H54 (cell line): ENCODE results near the gene PHKA1.
"Not testable (repeated sequence)": the region's sequence is repeated elsewhere in the genome, so short reads cannot be mapped to it uniquely, and the experiment has no call there.

Experiments used
- DNase-seq: peaks from one replicate; pipeline ENCODE4 v3.0.0; 2011; ENCODE audit warnings: low spot score, mixed read lengths; ENCODE audit not compliant: insufficient read length
- FAIRE-seq: peaks from 3 replicates; lab custom pipeline; 2011; peaks lifted over from hg19 to GRCh38; lab: Jason Lieb, UNC
- POLR2A ChIP-seq: IDR thresholded peaks from 2 replicates; pipeline ENCODE4 v1.6.1; 2011; ENCODE audit warnings: low read depth, mild to moderate bottlenecking, low read length

PHKA1 gene

DNA sequence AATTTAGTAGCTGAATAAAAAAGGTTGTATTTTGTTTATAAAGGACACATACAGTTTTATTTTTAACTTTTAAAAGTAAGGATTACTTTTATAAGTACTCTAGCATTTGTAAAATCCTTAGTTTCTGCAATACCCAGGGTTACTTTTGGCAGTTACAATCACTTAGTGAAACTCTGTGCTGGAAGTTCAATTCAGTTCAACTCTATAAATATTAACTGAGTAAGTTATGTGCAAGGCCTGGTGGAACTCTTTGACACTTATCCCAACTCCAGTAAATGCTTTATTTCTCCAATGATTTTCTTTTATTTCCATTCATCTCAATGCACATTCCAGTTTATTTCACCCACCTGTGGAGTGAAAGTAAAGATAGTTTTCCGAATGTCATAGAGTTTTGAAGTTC, 78.2 kb downstream of the PHKA1 start:
- no peak for TF ChIP-seq POLR2A
- DNase-seq, result no peak
- no peak for FAIRE-seq

DNA sequence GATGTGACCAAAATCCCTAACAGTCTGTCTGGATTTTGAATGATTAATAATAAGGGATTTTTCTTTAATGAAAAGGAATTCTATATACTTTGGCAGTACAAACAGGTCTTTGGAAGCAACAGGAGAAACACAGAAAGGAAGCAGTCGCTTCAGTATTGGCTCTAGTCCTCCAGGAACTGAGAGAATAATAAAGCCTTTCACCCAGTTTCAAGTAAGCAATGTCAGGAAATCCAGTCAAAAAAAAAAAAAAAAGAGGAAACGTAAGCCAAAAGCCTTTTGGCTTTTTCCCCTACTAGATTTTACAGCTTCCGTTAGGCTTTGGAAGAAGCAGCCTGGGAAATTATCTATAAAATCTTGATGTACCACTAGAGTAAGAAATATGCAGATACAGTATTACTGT, 79.8 kb downstream of the PHKA1 start:
- DNase-seq, result no peak
- FAIRE-seq, result no peak
- TF ChIP-seq POLR2A, result no peak

DNA sequence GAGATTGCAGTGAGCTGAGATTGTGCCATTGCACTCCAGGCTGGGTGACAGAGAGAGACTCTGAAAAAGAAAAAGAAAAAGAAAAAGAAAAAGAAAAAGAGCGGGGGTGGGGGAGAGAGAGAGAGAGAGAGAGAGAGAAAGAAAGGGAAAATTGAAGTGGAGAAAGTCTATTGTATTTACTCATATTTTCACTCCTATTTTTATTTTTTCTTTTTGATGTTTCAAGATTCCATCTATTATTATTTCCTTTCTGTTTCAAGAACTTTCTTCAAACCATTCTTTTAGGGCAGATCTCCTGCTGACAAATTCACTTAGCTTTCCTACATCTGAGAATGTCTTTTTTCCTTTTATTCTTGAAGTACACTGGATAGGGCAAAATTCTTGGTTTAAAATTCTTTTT, 83.9 kb downstream of the PHKA1 start:
- FAIRE-seq (no peak), DNase-seq (no peak)

DNA sequence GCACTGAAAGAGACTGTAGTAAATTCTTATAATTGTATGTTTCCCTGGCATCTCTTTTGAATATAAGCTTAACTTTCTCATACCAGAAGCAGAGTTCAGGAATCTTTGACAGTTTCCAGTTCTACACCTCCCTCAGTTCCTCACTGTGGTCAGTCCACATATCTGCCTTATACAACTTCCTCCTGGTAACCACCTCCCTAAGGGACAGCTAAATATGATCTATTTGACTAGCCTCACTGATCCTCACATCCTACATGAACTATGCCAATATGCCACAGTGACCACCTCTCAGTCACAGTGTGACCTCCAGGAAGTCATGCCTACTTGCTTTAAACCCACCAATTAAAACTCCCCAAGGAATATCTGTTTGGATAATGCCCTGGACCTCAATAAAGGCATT, 89.9 kb downstream of the PHKA1 start:
- TF ChIP-seq POLR2A, result no peak
- no peak for DNase-seq
- no peak for FAIRE-seq

More for the DNA sequence above, 83.9 kb downstream of the PHKA1 start:
- no peak for TF ChIP-seq POLR2A

DNA sequence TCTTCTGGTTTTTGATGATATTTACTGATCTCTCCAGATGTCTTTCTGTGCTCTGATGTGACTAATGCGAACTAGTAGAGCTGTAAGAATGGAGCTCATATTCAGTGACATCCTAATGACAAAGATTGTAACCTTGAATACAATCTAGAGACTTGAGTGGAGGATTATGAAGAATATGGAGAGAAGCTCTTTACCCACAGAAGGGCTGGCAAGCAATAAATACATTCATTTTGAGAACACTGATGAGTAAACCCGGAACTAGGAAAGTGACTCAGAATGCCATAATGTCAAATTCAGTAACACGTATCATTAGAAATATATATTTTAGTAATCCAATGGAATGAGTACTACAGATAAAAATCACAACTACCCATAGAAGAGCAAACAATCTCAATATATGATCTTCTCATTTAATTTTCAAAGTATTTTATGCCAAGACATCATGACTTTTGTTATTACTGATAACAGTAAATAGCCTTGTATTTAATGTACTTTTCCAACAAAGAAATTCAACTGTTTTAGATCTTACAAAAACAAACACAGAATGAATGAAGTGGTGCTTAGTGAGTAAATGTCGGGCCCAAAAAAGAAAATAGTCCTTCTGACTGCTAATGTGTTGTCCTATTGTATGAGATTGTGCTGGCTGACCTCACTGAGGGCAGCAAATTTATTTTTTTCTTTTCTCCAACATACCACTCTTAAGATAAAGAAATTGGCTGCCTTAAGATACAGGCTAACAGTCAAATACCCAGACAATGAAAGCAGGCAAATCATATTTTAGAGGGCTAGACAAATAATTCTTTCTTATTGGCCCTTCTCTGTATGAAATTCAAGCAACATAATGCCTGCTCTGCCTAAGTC, 92.3 kb downstream of the PHKA1 start:
- FAIRE-seq (peak; percentile 27), DNase-seq (no peak)
- TF ChIP-seq POLR2A, result no peak

DNA sequence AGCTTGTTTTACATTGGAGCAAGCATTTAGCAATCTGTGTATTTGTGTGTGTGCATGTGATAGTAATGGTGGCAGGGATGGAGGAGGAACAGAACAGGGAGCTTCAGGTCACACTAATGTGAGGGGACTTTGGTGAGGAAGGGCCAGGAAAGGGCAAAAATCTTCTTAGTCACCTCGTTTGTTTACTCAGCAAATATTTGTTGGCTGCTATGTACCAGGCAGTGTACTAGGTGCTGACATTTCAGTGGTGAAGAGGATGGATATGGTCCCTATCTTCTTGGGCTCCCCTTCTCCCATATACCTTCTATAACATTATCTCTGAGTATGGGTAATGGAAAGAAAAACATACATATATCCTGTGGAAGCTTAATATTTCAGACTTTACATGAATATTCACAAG, 92.9 kb downstream of the PHKA1 start:
- no peak for DNase-seq
- FAIRE-seq, result peak; percentile 6
- TF ChIP-seq POLR2A, result no peak

DNA sequence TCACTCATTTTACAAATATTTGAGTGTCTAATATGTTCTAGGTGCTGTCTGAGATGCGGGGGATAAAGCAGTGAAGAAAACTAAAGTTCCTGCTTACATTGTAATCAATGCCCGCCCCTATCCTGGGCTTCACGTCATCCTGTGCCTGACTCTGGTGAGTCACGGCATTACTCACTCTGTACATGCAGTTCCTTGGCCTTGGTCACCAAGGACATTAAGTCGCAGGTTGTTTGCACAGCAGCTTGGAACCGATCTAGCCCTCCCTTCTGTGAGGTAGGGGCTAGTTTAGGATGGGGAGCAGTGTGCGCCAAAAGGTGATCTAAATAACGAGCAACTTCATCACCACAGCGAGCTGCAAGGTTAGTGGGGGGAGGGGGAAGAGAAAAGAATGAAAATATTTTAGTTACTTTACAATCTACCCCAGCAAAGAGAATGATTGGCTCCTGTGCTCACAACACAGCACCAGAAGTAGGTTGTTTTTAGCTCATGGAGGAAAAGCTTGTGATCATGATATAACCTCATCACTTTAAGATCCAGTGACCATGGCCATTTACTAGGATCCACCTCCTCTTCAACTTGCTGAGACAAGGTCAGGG, 93.5 kb downstream of the PHKA1 start:
- DNase-seq, result peak; percentile 26
- no peak for TF ChIP-seq POLR2A
- FAIRE-seq, result peak; percentile 99

DNA sequence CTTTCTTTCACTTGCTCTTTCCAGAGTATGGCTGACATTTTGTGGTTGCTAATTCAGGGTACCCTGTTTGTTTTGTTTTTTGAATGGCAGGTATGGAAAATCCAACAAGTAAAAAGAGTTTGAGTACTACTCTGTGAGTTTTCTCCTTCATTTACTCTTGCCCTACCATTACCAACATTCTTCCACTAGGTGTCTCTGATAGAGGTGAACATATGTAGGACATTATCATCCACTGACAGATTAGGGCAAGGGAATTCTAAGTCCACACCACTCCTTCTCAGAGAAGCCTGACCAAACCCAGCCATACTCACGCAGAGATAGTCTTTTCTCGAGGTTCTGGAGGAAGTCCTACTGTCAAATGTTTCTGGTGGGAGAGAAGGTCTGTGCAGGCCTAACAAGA, 104.8 kb downstream of the PHKA1 start:
- DNase-seq, result no peak
- TF ChIP-seq POLR2A, result no peak
- FAIRE-seq, result no peak

DNA sequence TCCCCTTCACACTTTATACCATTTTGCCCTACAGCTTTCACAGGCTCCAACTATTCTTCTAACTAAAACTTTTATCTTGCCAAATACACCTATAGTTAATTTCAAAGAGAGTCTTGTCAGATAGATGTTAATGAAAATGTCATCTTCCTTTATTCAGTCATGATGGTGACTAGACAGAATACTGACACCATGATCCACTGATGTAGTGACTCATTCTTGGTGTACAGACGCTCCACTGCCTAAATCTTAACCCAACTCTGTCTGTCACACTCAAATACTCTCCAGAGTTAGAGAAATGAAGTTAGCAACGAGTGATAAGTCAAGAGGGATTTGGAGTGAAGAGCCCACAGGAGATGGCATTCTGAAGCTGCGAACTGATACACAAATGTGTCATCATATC, 109.4 kb downstream of the PHKA1 start:
- no peak for TF ChIP-seq POLR2A
- no peak for FAIRE-seq

DNA sequence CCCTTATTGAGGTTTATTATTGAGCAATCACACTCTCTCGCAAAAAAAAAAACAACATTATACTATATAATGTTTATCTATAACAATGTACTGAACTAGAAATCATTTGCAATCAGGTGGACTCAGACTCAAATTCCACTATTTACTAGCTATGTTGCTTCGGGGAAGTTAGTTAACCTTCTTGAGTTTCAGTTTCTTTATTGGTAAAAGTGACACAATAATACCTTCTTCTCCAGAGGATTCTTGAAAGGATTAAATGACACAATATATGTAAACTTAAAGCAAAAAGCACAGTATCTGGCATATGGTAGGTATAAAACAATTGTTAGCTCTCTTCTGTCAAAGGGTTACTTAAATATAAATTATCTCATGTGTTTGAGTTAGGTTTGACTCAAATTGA, 110.0 kb downstream of the PHKA1 start:
- TF ChIP-seq POLR2A, result no peak
- FAIRE-seq (no peak), DNase-seq (no peak)

More for the DNA sequence above, 109.4 kb downstream of the PHKA1 start:
- no peak for DNase-seq

DNA sequence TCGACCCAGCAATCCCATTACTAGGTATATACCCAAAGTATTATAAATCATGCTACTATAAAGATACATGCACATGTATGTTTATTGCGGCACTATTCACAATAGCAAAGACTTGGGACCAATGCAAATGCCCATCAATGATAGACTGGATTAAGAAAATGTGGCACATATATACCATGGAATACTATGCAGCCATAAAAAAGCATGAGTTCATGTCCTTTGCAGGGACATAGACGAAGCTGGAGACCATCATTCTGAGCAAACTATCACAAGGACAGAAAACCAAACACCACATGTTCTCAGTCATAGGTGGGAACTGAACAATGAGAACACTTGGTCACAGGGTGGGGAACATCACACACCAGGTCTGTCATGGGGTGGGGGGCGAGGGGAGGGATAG, 123.1 kb downstream of the PHKA1 start:
- not testable (repeated sequence) for DNase-seq, FAIRE-seq

DNA sequence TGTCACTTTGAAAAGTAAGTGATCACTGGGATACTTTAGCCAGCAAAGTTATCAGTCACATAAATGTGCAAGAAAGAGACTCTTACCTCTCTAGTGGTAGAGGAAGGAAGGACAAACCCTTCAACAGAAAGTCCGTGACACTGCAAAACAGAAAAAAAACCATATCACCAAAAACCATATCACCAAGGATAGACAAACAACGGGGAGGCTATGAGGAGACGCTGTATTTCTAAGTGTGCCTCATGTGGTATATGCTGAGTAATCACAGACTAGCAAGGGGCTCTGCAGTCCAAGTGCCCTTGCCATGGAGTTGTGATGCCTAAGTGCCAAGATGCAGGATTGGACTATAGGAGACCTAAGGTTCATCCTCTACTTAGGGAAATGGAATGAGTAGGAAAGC, 129.9 kb downstream of the PHKA1 start:
- FAIRE-seq (no peak), DNase-seq (no peak)
- no peak for TF ChIP-seq POLR2A

DNA sequence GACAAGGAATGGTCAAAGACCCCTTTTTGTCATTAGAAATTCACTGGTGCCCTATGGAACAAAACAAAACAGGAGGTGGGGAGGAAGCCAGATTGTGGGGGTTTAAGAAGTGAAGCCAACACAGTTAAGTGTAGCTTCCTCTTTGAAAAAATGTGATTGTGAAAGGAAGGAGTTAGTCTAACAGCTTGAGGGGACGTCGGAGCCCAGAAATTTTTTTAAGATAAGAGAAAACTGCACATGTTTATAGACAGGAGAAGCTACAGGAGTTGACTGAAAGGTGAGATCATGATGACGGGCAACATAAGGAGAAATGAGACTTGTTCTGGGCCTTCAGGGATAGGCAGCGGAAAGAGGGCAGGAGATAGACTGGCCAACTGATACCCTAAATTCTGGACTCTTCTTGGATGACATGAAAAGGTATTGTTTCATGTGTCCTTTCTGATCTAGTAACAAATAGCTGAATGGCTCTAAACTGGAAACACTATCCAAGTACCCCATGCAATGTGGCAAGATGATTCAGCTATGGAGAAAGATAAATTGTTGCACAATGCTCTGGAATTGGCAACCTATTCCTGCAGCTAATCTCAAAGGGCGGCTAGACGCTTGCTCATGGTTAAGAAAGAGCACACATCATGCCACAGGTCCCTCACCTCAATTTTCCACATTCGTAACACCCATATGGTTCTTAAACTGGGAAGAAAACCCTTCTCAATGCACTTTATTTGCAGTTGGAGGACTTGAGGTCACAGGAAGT, 137.8 kb downstream of the PHKA1 start:
- FAIRE-seq (no peak), DNase-seq (no peak)
- no peak for TF ChIP-seq POLR2A

DNA sequence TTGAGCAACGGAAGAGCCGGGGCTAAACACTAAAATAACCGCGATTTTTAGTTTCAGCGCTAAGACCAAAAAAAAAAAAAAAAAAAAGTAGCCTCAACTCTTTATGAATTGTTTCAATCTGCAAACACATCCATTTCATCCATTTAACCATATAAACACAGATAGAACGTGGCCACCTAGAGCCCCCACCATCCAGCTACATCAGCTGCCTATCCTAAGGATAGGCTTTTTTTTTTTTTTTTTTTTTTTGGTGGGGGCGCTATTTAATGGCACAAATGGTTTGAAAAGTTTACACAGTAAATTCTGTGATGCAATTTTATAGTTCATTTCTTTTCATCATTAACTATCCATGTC, 141.0 kb downstream of the PHKA1 start:
- no peak for TF ChIP-seq POLR2A
- FAIRE-seq, result no peak

More for the DNA sequence above, 141.0 kb downstream of the PHKA1 start:
- no peak for DNase-seq
